HEK293T (cell line): ENCODE data around the gene C17orf50.

Experiments
- ARNT ChIP-seq: fragments of 450-650 bp; IDR thresholded peaks from 2 replicates; pipeline ENCODE4 v1.6.1; 2017; ENCODE audit warnings: mild to moderate bottlenecking
- BHLHE40 ChIP-seq: fragments of 450-650 bp; IDR thresholded peaks from 2 replicates; pipeline ENCODE4 v1.6.1; 2016; ENCODE audit warnings: mild to moderate bottlenecking, moderate library complexity, borderline replicate concordance
- CTBP1 ChIP-seq: fragments of 450-650 bp; IDR thresholded peaks from 2 replicates; pipeline ENCODE4 v1.6.1; 2016; ENCODE audit warnings: borderline replicate concordance
- FOXA1 ChIP-seq: fragments of 450-650 bp; IDR thresholded peaks from 2 replicates; pipeline ENCODE4 v1.6.1; 2016; ENCODE audit warnings: mild to moderate bottlenecking
- FOXK2 ChIP-seq: fragments of 450-650 bp; IDR thresholded peaks from 2 replicates; pipeline ENCODE4 v1.6.1; 2016; ENCODE audit warnings: mild to moderate bottlenecking
- LEF1 ChIP-seq: fragments of 450-650 bp; IDR thresholded peaks from 2 replicates; pipeline ENCODE4 v1.6.1; 2017; ENCODE audit warnings: mild to moderate bottlenecking, borderline replicate concordance
- NFRKB ChIP-seq: fragments of 450-650 bp; IDR thresholded peaks from 2 replicates; pipeline ENCODE4 v1.6.1; 2016; ENCODE audit warnings: mild to moderate bottlenecking, moderate library complexity
- PKNOX1 ChIP-seq: fragments of 450-650 bp; IDR thresholded peaks from 2 replicates; pipeline ENCODE4 v1.6.1; 2016
- SP1 ChIP-seq: fragments of 450-650 bp; IDR thresholded peaks from 2 replicates; pipeline ENCODE4 v1.6.1; 2017
- ZNF384 ChIP-seq: fragments of 450-650 bp; IDR thresholded peaks from 2 replicates; pipeline ENCODE4 v1.6.1; 2016

GRCh38 chr17:35765756-35766488 lies 5.2 kb downstream of the C17orf50 start:
- no peak for TF ChIP-seq LEF1
- TF ChIP-seq ARNT: no peak
- no peak for TF ChIP-seq SP1
- TF ChIP-seq NFRKB: no peak
- no peak for TF ChIP-seq FOXA1
- TF ChIP-seq ZNF384: no peak
- no peak for TF ChIP-seq CTBP1
- no peak for TF ChIP-seq FOXK2
- TF ChIP-seq PKNOX1: no peak
- no peak for TF ChIP-seq BHLHE40
